Peyer's patch (tissue), 4 donors: Measurements from ENCODE around the gene MAGI2.

Experiments
- POLR2A ChIP-seq, 2 donors: fragments of 450-650 bp; IDR thresholded peaks; one replicate each; pipeline ENCODE4 v1.5.1; 2017; ENCODE audit warnings: antibody characterized with exemption in 2 of 2, mild to moderate bottlenecking in 2 of 2, moderate library complexity in 2 of 2
- TF ChIP-seq, protein P1 (sequence below), 6 experiments: fragments of 450-650 bp in 4 of 6; fragments of 200-600 bp in 2 of 6; sonication (generic) in 1 of 6; IDR thresholded peaks; one replicate each; pipeline ENCODE4 v1.5.1; 2017 to 2019; ENCODE audit warnings: antibody characterized with exemption in 6 of 6, mild to moderate bottlenecking in 3 of 6, moderate library complexity in 1 of 6

- TF ChIP-seq, protein P1, sequence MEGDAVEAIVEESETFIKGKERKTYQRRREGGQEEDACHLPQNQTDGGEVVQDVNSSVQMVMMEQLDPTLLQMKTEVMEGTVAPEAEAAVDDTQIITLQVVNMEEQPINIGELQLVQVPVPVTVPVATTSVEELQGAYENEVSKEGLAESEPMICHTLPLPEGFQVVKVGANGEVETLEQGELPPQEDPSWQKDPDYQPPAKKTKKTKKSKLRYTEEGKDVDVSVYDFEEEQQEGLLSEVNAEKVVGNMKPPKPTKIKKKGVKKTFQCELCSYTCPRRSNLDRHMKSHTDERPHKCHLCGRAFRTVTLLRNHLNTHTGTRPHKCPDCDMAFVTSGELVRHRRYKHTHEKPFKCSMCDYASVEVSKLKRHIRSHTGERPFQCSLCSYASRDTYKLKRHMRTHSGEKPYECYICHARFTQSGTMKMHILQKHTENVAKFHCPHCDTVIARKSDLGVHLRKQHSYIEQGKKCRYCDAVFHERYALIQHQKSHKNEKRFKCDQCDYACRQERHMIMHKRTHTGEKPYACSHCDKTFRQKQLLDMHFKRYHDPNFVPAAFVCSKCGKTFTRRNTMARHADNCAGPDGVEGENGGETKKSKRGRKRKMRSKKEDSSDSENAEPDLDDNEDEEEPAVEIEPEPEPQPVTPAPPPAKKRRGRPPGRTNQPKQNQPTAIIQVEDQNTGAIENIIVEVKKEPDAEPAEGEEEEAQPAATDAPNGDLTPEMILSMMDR (IDR thresholded peaks at IDR 0.05), result no peak
- TF ChIP-seq POLR2A (IDR thresholded peaks at IDR 0.05), result no peak
Observed at GRCh38 chr7:79221211-79221610, 232.3 kb downstream of the MAGI2 start.
